ENCODE results near the gene KLK12.
"Not testable (repeated sequence)": the region's sequence is repeated elsewhere in the genome, so short reads cannot be mapped to it uniquely, and the experiment has no call there.

KLK12 gene

GRCh38 chr19:51015691-51016267, 19.0 kb downstream of the KLK12 start:
- DNase-seq (ENCODE audit: low spot score) = no peak

DNA sequence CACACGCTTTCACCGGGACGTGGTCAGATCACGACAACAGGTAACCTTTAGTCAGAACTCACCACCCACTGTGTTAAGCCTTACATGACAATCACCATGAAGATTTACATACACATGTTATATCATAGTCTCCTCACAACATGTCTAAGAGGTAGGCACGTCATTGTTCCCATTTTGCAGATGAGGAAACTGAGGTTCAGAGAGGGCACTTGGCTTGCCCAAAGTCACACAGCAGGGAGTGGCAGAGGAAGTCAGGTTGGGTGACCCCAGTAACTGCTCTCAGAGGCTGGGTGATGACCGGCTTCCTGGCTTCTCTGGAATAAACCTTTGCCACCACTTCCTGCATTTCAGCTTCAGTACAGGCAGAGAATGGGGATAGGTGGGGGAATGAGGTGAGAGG, 20.6 kb downstream of the KLK12 start:
- no peak for DNase-seq (ENCODE audit: low spot score)

DNA sequence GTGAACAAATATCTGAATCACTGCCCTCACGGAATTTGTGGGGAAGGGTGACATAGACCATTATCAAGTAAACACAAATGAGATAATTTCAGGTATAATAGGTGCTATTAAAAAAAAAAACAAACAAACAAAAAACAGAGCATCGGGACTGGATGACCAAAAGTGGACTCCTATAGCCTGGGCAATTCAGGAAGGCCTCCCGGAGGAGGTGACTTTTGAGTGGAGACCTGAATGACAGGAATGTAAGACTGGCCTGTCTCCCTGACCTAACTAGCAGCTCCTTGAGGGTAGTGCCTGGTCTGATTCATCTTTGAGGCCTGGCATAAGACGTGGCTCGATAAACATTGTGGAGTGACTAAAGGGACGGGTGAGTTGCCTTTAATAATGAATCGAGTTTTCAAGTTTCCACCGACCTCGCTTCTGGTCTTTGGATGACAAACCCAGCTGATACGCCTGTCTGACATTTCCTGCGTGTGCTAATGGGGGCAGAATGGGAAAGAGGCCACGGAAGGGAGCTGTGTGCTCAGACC, 22.1 kb downstream of the KLK12 start:
- DNase-seq (ENCODE audit: low spot score) = no peak

DNA sequence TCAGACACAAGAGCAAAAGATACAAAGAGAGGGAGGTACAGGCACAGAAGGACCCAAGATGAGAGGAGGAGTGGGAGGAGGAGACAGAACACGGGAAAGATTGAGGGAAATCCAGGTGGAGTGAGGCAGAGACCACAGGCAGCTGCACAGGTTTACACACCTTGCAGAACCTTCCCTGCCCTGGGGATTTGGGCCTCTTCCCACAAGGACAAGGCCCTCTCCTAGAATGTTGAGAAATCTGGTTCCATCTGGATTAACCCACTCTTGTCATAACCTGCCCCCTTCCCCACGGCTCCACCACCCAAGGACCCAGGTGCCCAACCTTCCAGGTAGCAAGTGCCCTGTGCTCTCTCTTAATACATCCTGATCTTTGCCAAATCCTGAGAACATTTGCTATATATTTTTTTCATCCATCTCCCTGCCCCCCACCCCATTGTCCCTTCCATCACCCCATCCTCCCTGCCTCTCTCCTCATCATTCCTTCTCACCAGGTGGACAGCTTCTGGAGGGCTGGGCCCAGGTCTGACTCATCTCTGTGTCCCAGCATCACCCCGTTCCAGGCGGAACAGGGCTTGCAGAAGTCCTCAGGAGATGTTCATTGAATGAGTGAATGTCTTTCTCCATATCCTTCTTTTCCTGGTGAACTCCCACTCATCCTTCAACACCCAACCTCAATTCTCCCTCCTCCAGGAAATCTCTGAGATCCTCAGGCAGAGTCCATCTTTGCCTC, 24.6 kb downstream of the KLK12 start:
- DNase-seq (ENCODE audit: low spot score) = no peak

- no peak for DNase-seq (ENCODE audit: low spot score)
Measured at GRCh38 chr19:51009061-51009891, 25.5 kb downstream of the KLK12 start.

- no peak for DNase-seq (ENCODE audit: low spot score)
Measured at GRCh38 chr19:51007488-51007887, 27.3 kb downstream of the KLK12 start.

GRCh38 chr19:51006406-51006805, 28.4 kb downstream of the KLK12 start:
- no peak for DNase-seq (ENCODE audit: low spot score)

GRCh38 chr19:51005248-51005647, 29.6 kb downstream of the KLK12 start:
- no peak for DNase-seq (ENCODE audit: low spot score)

DNA sequence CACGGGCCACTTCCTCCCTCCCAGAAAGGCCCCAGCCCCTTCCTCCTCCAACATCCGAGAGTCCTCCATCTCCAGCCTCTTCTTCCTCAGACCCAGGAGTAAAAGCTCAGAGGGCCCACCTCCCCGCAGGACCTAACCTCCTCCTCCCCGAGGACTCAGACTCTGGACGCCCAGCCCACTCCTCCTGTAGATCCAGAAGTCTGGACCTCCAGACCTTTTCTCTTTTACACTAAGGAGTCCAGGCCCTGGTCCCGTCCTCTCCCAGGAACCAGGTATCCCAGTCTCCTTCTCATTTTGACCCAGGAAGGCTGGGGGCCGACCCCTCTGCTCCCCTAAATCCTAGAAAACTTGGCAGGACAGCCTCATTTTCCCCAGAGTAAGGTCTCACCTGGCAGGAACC, 31.5 kb downstream of the KLK12 start:
- DNase-seq (ENCODE audit: low spot score) = no peak

DNA sequence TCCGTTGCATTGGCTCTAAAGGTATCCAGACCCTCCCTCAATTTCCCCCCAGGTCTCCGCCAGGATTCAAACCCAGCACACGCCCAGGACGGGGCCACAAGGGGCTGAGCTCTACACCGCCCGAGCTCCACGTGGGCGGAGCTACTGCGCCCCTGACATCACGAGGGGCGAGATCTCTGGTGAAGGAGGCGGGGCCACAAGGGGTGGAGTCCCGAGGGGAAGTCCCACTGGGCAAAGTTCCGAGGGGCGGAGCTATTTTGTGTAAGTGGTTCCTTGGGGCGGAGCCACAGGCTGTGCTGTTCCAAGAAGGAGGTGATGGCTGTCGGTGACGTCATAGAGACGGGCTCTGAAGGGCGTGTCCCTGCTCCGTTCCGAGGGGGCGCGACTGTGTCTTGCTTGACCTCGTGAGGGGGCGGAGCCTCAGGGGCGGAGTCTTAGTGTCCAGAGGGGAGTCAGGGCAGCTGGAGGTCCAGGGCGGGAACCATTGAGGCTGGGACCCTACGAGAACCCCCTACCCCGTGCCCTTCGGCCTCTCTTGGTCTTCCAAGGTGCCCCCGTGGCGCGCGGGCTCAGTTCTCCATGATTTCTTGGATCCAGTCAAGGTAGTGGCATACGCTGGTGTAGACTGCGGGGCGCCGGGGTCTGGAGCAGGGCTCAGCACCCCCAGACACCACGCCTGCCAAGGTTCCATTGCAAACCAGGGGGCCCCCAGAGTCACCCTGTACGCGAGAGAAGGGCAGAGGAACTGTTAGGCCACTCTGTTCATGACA, 32.1 kb downstream of the KLK12 start:
- no peak for DNase-seq (ENCODE audit: low spot score)

GRCh38 chr19:51002089-51002532, 32.7 kb downstream of the KLK12 start:
- DNase-seq (ENCODE audit: low spot score) = no peak

- DNase-seq (ENCODE audit: low spot score) = no peak
Measured at GRCh38 chr19:51001515-51001914, 33.3 kb downstream of the KLK12 start, which contains the start of gene KLK8. Gene KLK8 (minus strand): TSS chr19:51001604. CDS start chr19:51001167, 437 bp downstream.

DNA sequence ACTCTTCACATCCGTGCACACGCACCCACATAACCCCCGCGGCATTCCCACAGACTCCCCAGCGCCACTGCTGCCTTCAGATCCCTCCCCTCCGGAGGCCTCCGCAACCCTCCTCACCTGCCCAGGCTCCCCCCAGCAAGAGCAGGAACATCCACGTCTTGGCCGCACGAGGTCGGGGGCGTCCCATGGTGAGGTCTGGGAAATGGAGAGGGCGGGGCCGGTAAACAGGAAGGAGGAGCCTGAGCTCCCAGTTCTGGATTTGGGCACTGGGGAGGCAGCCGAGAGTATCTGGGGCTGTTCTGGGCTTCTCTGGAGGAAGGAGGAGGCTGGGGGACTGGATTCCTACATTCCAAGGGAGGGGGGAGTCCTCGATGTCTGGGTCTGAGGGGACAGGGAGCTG, 33.8 kb downstream of the KLK12 start:
- DNase-seq (ENCODE audit: low spot score) = no peak

- no peak for DNase-seq (ENCODE audit: low spot score)
Measured at GRCh38 chr19:51000426-51000825, 34.4 kb downstream of the KLK12 start.

GRCh38 chr19:50998686-50999085, 36.1 kb downstream of the KLK12 start:
- no peak for DNase-seq (ENCODE audit: low spot score)

DNA sequence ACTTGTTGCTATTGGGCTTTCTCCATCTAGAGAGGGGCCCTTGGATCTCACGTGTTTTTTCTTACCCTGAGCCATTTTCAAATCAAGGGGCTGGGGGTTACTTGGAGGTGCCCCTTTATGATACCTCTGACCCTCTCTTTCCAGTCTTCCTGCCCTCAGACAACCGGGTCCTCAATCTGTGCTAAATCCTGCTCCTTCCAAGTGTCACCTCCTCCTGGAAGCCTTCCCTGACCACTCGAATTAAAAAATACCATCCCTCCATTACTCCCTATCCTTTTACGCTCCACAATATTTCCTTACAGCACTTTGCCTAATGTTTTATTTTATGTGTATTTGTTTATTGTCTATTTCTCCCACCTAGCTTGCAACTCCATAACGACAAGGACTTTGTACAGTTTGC, 36.7 kb downstream of the KLK12 start:
- no peak for DNase-seq (ENCODE audit: low spot score)

DNA sequence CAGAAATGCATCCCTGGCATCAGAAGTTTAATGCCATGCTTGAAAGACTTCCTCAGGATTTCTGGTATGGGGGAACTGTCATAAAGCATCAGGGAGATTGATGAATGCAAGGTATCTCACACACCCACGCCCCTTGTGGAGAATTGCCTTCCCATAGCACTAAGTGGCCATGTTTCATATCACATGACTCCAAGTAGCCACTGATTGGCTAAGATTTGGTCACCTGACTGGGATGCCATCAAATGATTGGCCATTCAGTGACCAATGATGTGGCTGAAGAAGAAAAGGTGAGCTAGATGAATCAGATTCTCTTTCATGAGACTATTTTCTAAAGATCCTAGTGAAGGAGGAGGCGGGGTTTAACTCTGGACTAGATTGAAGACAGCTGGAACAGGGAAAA, 40.7 kb downstream of the KLK12 start:
- no peak for DNase-seq (ENCODE audit: low spot score)

GRCh38 chr19:50992666-50993035, 42.2 kb downstream of the KLK12 start:
- DNase-seq (ENCODE audit: low spot score) = no peak

GRCh38 chr19:50984416-50984815, 50.4 kb downstream of the KLK12 start:
- not testable (repeated sequence) for DNase-seq (ENCODE audit: low spot score)

DNA sequence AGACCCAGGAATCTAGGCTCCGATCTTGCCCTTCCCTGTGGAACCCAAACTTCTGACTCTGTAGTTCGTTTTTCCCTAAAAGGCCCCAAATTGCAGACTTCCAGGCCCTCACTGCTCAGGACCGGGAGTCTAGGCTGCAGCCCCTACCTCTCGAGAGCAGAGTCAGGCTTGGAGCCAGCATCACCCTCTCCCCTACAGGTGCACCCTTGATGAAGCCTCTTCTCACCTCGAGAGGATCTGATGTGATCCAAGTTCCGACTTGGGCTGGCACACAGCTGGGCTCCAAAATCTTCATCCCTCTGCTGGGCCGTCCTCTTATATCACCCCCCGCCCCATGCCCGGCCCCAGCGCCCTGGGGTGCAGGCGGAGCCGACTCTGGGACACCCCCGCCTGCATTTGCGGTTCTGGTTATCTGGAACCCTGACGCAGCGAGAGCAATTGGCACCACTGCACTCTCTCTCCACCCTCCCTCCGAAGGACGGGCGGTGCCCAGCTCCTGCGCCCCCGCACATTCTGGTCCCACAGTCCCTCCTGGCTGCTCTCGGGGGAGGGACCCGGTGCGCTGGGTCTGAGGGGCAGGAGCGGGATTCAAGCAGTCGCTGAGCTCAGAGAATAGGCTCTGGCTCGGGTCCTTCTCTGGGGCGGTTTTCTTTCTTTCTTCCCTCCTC, 51.0 kb downstream of the KLK12 start, which contains the start of gene KLK7:
Gene KLK7 (minus strand): TSS at position 293 of the 668 bp plus-strand sequence. CDS start 1,518 bp downstream, outside the sequence.
- DNase-seq (ENCODE audit: low spot score) = no peak

GRCh38 chr19:50982186-50982585, 52.6 kb downstream of the KLK12 start:
- DNase-seq (ENCODE audit: low spot score) = no peak
